ENCODE data around the gene PYROXD2.
A peak's percentile ranks its signal among the peaks of the same experiment; 100 is the strongest.

Gene PYROXD2

GRCh38 chr10:98414932-98415730 lies at the start of gene PYROXD2:
PYROXD2 (minus strand) TSS chr10:98415182; CDS start chr10:98415135, 47 bp downstream.
- no peak for TF ChIP-seq CTCF (IDR thresholded peaks at IDR 0.05)

GRCh38 chr10:98463976-98464754 lies 49.2 kb upstream of the PYROXD2 start:
- Histone ChIP-seq H3K27me3 (peaks cover 41% of the 10 kb centered on the region), H3K4me3 (ENCODE audit: low read depth in 1 of 2, low read length in 1 of 2) (no peak overlapping the region), H3K27ac (no peak overlapping the region), H3K4me1 (ENCODE audit: control insufficient read depth in 1 of 2, insufficient read depth in 1 of 2, low read depth in 1 of 2, low read length in 1 of 2) (peaks cover 5 to 7% of the 10 kb centered on the region in 2 experiments), H3K9me3 (no peaks in the 10 kb centered on the region), H3K36me3 (no peaks in the 10 kb centered on the region)
- no peak for TF ChIP-seq CTCF (IDR thresholded peaks at IDR 0.05)

More at GRCh38 chr10:98414932-98415730, at the start of gene PYROXD2:
- Histone ChIP-seq H3K36me3 (peaks cover 57% of the 10 kb centered on the region), H3K27me3 (no peaks in the 10 kb centered on the region), H3K4me3 (ENCODE audit: low read depth in 1 of 2, low read length in 1 of 2) (no peak within 1 kb of the TSS), H3K9me3 (no peaks in the 10 kb centered on the region), H3K27ac (peak within 1 kb of the TSS; percentile 16), H3K4me1 (ENCODE audit: control insufficient read depth in 1 of 2, insufficient read depth in 1 of 2, low read depth in 1 of 2, low read length in 1 of 2) (peaks cover 0 to 4% of the 10 kb centered on the region in 2 experiments)

- Histone ChIP-seq H3K4me3 (ENCODE audit: low read depth in 1 of 2, low read length in 1 of 2) (no peak overlapping the region), H3K27ac (no peak overlapping the region), H3K9me3 (no peaks in the 10 kb centered on the region), H3K27me3 (peaks cover 38% of the 10 kb centered on the region), H3K36me3 (no peaks in the 10 kb centered on the region), H3K4me1 (ENCODE audit: control insufficient read depth in 1 of 2, insufficient read depth in 1 of 2, low read depth in 1 of 2, low read length in 1 of 2) (peaks cover 5 to 7% of the 10 kb centered on the region in 2 experiments)
- TF ChIP-seq CTCF (IDR thresholded peaks at IDR 0.05), result no peak
Measured at GRCh38 chr10:98463016-98463415, 48.0 kb upstream of the PYROXD2 start.

GRCh38 chr10:98461500-98461842 lies 46.5 kb upstream of the PYROXD2 start:
- Histone ChIP-seq H3K27ac (no peak overlapping the region), H3K27me3 (peaks cover 43% of the 10 kb centered on the region), H3K4me1 (ENCODE audit: control insufficient read depth in 1 of 2, insufficient read depth in 1 of 2, low read depth in 1 of 2, low read length in 1 of 2) (no peaks in the 10 kb centered on the region), H3K36me3 (no peaks in the 10 kb centered on the region), H3K4me3 (ENCODE audit: low read depth in 1 of 2, low read length in 1 of 2) (no peak overlapping the region), H3K9me3 (no peaks in the 10 kb centered on the region)
- no peak for TF ChIP-seq CTCF (IDR thresholded peaks at IDR 0.05)

- Histone ChIP-seq H3K4me3 (ENCODE audit: low read depth in 1 of 2, low read length in 1 of 2) (no peak overlapping the region), H3K27ac (no peak overlapping the region), H3K27me3 (peaks cover 48% of the 10 kb centered on the region), H3K9me3 (no peaks in the 10 kb centered on the region), H3K4me1 (ENCODE audit: control insufficient read depth in 1 of 2, insufficient read depth in 1 of 2, low read depth in 1 of 2, low read length in 1 of 2) (no peaks in the 10 kb centered on the region), H3K36me3 (no peaks in the 10 kb centered on the region)
- TF ChIP-seq CTCF (IDR thresholded peaks at IDR 0.05), result no peak
Measured at GRCh38 chr10:98460837-98461499, 46.0 kb upstream of the PYROXD2 start.

All from neutrophil (primary cell).